HG03575 (cell line): ENCODE data around the gene CREB3L1.
"Not testable (repeated sequence)": the region's sequence is repeated elsewhere in the genome, so short reads cannot be mapped to it uniquely, and the experiment has no call there.

Experiments
- ATAC-seq: cut with Tn5 transposase; IDR thresholded peaks from one replicate; pipeline ENCODE4 v1.9.1; 2021; ENCODE audit not compliant: unreplicated experiment, insufficient number of reproducible peaks, low FRiP score; ENCODE audit errors: extremely low read depth

The CREB3L1 gene

DNA sequence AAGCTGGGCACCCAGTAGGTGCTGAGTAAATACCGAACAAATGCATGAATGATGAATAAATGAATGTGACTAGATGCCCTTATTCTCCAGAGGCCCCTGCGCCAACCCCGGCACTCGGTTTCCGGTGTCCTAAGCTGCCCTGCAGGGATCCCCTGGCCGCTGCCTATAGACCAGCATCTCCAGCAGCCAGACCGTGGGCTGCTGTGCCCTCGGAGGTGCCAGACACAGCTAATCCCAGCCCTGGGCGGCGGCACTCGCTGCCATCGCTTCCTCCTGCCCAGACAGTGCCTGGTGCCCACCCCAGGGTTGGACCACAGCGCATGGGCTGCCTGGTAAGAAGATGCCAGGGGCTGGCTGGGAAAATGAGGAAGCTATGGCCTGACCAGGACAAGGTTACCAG is 15.6 kb downstream of the CREB3L1 start:
- no peak for ATAC-seq

GRCh38 chr11:46293641-46294103 is 16.2 kb downstream of the CREB3L1 start:
- no peak for ATAC-seq

GRCh38 chr11:46294365-46295309 is 17.2 kb downstream of the CREB3L1 start:
- no peak for ATAC-seq

- no peak for ATAC-seq
Measured at GRCh38 chr11:46295312-46296058, 18.0 kb downstream of the CREB3L1 start.

DNA sequence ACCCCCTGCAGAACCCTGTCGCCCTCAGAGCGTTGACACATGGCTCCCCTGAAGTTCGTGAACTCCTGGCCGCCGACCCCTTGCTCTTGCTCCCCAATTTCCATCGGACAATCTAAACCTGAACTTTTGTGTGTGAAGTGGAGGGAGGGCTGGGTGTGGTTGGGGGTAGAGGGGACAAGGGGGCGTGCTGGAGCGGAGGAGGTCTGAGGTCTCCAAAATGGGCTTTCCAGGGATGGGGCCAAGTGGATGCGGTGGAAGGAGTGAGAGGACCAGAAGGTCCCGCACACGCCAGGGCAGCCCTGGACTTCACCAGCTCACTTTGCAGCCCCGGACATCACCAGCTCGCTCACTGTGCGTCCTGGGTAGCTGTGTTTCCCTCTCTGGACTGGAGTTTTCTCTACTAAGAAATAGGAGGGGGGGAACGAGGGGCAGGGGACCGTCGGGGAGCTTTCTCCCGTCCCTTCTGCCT is 18.6 kb downstream of the CREB3L1 start:
- ATAC-seq, result no peak

- ATAC-seq, result no peak
Measured at GRCh38 chr11:46296528-46297448, 19.3 kb downstream of the CREB3L1 start.

DNA sequence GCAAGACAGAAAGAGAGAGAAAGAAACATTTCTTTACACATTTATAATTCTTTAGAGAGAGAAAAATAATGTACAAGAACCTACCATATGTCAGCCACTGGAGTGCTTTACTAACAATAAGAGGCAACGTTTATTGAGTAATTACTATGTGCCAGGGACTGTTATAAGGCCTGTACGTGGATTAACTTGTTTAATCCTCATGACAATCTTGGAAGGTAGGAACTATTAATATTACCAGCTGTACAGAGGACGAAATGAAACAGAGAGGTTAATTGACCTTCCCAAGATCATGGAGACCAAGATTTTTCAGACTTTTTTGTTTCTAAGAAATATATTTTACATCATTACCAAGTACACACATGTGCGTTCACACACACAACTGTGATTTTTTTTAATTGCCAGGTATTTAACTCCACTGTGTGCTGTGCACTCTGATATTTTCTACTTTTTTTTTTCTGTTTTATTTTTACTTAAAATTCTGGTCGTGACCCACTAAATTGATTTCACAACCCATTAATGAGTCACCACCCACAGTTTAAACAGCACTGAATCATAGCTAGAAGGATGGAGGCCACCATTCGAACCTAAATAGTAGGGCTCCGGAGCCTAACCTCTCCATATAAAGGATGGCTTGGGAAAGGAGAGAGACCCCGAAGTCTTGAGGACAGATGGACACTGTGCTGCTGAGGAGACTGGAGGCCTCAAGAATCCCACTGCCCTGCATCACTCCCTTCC is 21.4 kb downstream of the CREB3L1 start:
- no peak for ATAC-seq

DNA sequence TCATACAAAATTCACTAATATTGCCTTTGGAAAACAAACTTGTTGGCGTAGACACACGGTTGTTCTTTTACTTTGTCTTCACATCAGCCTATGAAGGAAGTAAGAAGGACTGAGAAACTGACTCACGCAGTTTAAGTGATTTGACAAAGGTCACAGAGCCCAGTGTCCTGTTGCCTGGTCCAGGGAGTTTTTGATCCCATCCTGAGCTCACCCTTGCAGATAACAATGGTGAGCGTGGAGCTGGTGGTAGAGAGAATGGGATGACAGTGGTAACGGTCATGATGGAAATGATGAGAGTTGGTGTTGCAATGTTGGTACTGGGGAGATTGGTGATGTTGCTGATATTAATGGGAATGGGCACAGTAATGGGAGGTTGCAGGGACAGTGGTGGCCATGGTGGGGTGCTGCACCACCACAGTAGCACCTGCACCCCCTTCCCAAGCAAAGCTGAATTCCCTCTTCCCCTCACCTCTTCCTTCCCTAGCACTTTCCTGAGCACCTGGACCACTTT is 22.0 kb downstream of the CREB3L1 start:
- ATAC-seq, result no peak

- ATAC-seq, result no peak
Measured at GRCh38 chr11:46300270-46300669, 22.8 kb downstream of the CREB3L1 start.

- ATAC-seq, result no peak
Measured at GRCh38 chr11:46302866-46303265, 25.4 kb downstream of the CREB3L1 start.

- ATAC-seq, result not testable (repeated sequence)
Measured at GRCh38 chr11:46304036-46304435, 26.6 kb downstream of the CREB3L1 start.

GRCh38 chr11:46304605-46305179 is 27.2 kb downstream of the CREB3L1 start:
- no peak for ATAC-seq

- ATAC-seq, result no peak
Measured at GRCh38 chr11:46305295-46305694, 27.8 kb downstream of the CREB3L1 start.

DNA sequence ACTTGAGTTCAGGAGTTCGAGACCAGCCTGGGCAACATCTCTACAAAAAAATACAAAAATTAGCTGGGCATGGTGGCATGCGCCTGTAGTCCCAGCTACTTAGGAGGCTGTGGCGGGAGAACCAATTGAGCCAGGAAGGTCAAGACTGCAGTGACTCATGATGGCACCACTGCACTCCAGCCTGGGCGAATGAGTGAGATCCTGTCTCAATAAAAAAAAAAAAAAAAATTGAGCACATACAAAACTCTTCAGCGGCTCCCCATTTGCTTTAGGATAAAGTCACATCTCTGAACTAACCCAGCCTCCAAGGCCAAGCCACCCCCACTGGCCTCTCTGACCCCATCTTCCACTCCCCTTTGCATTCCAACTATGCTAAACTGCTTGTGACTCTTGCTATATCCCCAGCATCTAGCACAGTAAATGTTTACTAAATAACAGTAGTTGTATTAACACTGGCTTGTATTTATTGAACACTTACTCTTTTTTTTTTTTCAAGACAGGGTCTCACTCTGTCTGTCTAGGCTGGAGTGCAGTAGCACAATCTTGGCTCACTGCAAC is 28.9 kb downstream of the CREB3L1 start:
- no peak for ATAC-seq

DNA sequence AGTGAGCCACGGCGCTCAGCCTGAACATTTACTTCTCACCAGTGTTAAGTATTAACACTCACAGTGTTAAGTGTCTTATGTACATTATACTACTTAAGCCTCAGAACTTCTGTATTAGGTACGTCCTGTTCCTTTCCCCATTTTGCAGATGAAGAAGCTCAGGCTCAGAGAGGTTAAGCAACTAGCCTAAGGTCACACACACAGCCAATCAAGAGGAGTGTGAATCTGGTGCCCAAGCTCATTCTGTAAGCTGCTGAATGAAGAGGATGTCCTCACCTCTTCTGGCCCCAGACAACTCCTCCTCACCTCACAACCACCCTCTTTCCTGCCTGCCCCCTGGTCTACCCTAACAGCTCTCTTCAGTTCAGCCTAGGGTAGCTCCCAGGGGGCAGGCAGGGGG is 29.9 kb downstream of the CREB3L1 start:
- ATAC-seq, result no peak

- ATAC-seq, result no peak
Measured at GRCh38 chr11:46307785-46308341, 30.4 kb downstream of the CREB3L1 start.
